Daoy (cell line): Measurements from ENCODE around the gene IFT25. TPM values are rescaled to one million over a fixed set of nuclear protein-coding genes. Genes with fewer than 3 reads are reported as not detected.
A peak's percentile ranks its signal among the peaks of the same experiment; 100 is the strongest.
"Not testable (repeated sequence)": the region's sequence is repeated elsewhere in the genome, so short reads cannot be mapped to it uniquely, and the experiment has no call there.

Experiments
- DNase-seq: peaks from one replicate; pipeline ENCODE4 v3.0.0-alpha.2; 2015; ENCODE audit warnings: low read depth
- total RNA-seq: library from RNA; depleted of rRNA; stranded (reverse); fragments of >200 nt; shearing (Covaris generic); gene quantifications from 2 replicates; pipeline ENCODE4 v1.2.3, GENCODE V29; 2014; rRNA removed

The IFT25 gene
- 57.0 and 67.2 TPM in 2 replicates for total RNA-seq

DNA sequence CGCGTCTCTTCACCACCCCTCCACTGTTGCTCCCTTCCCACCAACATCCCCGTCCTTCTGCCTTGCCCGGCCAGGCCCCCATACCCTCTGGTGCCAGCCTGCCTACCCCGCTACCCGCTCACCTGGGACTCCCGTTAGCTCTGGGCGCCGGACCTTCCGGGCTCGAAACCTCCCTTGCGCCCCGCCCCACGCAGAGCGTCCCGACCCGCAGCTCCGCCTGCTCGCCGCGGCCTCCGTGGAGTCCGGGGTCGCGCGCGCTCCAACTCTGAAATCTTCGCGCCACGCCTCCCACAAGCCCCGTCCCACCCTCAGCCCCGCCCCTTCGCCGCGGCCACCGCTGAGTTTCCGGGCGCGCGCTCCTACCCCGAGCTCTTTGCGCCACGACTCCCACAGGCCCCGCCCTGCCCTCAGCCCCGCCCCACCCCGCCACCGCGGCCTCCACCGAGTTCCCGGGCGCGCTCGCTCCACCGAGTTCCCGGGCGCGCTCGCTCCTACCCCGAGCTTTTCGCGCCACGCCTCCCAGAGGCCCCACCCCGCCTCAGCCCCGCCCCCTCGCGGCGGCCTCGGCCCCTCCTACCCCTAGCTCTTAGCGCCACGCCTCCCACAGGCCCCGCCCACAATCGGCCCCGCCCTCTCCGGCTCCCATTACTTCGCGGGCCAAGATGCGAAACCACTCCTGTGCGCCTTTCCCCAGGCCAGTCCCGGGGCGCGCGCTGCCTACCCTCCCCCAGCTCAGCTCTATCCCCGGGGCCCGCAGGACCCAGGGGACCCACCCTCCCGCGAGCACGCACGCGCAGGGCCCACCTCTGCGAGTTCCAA, at the start of gene IFT25:
IFT25 (minus strand) TSS at position 267 of the 819 bp plus-strand sequence. CDS start 5,617 bp downstream, outside the sequence.
- peak; percentile 97 for DNase-seq

DNA sequence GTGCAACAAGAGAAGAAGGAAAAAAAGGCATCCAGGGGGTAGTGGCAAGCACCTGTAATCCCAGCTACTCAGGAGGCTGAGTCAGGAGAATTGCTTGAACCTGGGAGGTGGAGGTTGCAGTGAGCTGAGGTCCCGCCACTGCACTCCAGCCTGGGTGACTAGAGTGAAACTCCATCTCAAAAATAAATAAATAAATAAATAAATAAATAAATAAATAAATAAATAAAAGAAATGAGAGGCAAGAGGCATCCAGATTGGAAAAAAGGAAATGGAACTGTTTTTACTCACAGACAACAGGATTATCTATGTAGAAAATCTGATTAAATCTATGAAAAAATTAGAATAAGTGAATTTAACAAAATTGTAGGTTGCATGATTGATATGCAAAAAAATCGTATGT, 49.0 kb upstream of the IFT25 start:
- not testable (repeated sequence) for DNase-seq

DNA sequence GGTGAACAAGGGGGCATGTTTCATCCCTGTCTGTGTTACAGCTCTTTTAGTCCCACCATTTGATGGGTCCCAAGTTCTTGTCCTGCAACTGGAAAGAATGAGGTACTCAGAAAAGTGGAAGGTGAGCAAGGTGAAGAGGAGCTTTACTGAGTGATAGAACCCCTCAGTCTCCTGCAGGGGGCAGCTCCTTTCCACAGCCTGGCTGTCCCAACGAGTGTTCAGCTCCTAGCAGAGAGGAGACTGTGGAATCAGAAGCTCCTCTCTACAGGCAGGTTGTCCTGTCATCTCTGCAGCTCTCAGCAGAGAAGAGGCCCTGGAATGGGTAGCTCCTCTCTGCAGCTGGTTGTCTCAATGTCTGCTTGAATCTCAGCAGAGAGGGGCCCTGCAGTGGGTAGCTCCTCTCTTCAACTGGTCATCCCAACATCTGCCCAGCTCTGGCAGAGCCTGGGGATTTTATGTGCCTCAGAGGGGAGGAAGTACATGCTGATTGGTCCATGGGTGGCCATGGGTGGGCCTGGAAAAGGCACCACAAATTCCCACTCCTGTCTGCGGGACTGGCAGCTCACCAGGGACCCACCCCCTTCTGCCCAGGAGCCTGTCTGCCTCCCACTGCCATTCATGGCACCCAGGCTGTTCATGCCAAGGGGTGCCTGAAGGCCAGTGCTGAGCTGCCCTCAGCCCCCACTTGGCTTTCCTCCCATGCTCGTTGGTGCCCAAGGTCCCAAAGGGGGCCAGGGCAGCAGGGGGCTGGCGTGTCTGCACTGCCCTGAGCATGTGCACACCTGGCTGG, 46.8 kb upstream of the IFT25 start:
- no peak for DNase-seq

DNA sequence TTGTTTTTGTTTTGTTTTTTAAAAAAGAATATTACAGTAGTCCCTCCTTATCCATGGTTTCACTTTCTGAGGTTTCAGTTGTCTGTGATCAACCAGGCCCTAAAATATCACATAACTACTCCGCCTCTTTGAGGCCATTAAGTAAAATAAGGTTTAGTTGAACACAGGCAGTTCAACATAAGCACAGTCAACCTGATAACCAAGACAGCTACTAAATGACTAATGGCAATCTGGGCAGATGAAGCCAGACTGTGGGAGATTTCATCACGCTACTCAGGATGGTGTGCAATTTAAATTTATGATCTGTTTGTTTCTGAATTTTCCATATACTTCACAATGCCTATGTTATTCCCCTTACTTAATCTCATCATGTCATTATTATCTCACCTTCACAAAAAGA, 42.4 kb upstream of the IFT25 start:
- no peak for DNase-seq

DNA sequence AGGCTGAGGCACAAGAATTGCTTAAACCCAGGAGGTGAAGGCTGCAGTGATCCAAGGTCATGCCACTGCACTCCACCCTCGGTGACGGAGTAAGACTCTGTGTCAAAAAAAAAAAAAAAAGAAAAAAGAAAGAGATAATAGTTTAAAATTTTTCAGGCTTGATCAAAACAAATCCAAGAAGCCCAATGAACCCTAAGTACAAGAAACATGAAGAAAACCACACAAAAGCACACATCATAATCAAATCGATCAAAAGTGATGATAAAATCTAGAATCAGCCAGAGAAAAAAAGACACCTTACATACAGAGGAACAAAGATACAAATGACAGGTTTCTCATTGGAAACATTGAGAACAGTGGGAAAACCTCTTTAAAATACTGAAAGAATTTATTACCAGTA, 41.0 kb upstream of the IFT25 start:
- DNase-seq = no peak

DNA sequence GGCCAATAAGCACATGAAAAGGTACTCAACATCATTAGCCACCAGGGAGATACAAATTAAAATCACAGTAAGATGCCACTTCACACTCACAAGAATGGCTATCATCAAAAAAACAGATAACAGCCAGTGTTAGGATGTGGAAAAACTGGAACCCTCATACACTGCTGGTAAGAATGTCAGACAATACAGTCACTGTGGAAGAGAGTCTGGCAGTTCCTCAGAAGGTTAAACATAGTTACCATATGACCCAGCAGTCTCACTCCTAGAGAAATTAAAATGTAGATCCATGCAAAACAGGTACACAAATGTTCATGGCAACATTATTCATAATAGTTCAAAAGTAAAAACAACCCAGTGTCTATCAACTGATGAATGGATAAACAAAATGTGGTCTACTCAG, 39.2 kb upstream of the IFT25 start:
- no peak for DNase-seq

DNA sequence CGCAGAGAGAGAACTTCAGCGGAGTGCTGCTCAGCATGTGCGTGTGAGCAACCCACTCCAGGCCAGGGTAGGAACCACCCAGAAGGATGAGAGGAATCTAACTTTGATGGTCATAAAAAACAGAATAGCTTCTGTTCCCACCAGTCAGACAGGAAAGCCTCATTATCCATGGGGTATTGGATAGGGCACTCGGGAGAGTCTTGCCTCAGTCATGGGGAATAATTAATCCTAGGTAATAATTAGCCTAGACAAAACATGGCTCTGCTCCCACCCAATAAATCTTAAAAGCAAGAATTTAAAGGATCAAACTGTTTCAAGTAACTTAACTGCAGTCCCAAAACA, 37.2 kb upstream of the IFT25 start:
- DNase-seq = no peak

DNA sequence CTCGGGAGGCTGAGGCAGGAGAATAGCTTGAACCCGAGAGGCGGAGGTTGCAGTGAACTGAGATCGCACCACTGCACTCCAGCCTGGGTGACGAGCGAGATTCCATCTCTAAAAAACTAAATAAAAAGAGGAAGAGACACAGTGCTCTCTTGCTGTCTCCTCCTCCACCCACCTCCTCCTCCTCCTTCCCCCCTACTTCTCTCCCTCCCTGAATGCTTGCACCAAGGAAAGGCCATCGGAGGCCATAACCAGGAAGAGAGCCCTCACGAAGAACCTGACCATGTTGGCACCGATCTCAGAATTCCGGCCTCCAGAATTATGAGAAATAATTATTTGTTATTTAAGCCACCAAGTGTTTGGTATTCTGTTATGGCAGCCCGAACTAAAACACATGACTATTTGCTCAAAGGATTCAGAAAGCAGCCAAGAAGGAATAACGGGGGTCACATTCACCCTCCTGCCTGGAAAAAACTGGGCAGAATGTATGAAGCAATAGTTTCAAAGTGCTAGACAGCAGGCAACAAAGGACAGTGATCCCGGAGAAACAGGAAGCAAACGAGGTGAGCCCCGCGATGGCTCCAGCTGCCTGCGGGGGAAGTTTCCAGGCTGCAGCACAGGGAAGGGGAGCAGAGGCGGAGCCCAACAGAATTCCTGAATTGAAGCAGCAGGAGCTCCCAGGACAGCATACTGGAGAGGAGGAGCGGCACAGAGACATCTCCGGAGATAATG, 36.7 kb upstream of the IFT25 start:
- DNase-seq = peak; percentile 27

DNA sequence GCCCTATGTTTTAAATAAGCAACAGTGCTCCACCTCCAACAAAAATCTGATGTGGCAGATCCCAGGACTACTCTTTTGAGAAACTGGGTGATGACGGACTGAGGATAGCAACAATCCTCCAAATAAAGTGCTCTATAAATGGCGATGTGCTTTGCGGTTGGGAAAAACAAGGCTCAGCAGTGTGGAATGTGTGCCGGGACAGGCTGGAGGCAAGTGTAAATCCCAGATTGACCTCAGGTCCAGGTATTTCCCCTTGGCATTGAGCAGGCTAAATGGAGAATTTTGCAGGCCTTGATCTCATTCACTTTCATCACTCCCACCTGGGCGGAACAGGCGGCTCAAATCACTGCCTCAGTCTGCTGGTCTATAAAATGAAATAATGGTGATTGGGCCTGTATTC, 35.7 kb upstream of the IFT25 start:
- DNase-seq = peak; percentile 15

DNA sequence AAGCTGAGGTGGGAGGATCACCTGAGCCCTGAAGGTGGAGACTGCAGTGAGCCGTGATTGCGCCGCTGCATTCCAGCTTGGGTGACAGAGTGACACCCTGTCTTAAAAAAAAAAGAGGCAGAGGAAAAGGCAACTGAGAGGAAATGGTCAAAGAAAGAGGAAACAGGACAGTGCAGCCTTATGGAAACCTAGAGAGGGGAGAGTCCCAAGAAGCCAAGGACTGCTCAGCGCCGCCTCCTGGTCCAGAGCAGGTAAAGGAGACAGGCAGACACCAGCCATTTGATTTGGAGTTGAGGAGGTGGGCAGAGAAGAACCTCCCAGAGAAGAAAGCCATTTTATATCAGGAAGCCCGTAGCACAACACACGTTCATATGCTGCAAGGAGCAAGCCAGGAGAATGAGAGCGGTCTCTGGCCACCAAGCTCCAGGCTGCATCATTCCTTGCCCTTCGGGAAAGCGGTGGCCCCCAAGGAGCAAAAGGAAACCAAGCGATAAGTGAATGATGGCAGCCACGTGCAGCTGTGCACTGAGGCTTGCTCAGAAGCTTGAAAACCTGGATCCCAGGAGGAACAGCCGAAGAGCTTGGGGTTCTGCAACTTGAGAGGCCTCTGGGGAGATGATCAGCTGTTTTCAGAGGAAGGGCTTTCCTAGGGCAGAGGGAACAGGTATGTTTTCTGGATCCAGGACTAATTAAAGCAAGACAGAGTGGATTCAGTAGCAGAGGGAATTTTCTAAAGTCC, 34.4 kb upstream of the IFT25 start:
- DNase-seq = no peak

DNA sequence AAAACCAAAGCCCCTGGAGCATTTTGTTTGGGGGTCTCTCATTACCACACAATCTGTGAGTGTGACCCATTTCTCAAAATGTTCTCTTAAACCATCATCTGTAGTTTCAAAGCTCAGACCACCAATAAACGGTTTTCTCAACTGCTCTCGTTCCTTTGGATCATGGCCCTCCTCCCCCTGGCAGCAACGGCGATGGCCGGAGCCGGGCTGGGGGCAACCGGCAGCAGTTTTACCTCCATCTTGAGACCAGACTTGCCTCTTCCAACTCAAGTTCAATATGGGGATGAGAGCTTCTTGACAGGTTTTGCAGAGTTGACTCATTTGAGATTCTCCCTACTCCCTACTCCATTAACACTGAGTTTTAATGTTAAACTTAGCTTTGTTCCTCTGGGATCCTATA, 30.4 kb upstream of the IFT25 start:
- no peak for DNase-seq

DNA sequence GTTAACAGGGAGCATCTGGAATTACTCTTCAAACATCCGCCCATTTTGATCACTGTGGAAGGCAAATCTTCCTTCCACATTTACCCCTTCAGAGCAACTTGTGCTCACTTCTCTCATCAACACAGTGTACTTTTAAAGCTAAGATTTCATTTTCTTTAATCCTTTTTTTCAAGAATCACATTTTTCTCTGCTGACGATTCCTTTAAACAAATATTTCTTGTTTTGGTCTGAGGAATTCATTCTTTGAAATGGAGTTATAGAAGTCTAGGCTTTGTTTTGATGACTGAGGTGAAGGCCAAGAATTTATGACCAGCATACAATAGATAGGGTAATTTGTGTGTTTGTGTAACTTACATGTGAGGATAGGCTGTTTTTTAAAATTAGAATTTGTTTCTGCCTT, 26.2 kb upstream of the IFT25 start:
- DNase-seq = no peak

DNA sequence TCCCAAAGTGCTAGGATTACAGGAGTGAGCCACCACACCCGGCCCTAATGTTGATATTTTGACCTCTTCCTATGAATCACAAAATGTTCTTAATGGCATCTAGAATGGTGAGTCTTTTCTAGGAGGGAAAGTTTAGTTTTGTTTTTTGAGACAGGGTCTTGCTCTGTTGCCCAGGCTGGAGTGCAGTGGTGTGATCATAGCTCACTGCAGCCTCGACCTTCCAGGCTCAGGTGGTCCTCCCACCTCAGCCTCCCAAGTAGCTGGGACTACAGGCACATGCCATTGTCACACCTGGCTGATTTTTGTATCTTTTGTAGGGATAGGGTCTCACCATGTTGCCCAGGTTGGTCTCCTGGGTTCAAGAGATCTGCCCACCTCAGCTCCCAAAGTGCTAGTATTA, 23.8 kb upstream of the IFT25 start:
- not testable (repeated sequence) for DNase-seq

DNA sequence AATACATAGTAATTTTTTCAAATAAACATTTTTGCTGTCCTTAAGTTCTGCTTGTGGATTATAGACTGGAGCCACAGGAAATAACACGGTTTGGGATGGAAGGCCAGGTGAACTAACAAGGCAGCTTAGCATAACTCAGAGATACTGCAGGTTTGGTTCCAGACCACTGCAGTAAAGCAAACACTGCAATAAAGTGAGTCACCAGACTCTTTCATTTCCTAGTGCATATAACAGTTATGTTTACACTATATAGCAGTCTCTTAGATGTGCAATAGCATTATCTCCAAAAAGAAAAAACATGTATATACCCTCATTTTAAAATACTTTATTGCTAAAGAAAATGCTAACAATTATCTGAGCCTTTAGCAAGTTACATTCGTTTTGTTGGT, 22.6 kb upstream of the IFT25 start:
- DNase-seq = no peak

DNA sequence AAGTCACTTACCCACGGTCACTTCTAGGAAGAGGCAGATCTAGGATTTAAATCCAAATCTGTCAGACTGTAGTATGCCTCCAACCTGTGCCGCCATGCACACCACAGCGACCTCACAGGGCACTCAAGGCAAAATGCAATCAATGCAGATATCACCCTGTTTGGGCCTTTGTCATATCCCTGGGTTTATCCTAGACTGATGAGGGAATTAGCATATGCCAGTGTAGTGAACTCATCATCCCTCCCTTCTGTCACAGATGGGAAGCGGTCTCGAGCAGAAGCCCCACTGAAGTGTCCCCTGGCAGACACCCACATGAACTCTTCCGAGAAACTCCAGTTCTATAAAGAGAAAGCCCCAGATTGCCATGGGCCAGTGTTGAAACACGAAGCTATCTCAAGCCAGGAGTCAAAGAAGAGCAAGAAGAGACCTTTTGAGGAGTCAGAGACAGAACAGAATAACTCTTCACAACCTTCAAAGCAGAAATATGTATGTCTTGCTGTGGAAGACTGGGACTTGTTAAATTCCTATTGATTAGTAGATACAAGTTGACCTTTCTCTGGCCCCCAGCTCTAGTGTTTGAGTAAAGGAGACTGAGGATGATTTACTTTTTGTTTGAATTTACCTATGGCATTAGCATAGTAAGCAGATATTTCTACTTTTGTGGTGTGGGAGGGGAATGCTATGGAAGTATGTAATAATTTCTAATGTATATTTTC, 22.1 kb upstream of the IFT25 start:
- DNase-seq = no peak

DNA sequence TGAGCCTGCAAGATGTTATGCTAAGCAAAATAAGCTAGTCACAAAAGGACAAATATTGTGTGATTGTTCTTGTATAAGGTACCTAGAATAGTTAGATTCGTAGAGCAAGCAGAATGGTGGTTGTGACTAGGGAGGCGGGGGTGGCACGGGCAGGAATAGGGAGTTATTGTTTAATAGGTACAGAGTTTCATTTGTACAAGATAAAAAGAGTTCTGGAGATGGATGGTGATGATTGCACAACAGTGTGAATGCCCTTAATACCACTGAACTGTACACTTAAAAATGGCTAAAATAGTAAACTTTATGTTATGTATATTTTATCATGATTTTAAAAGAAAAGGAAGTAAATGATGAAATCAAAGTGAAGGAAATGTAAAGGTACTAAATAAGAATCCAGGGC, 21.3 kb upstream of the IFT25 start:
- DNase-seq = no peak

DNA sequence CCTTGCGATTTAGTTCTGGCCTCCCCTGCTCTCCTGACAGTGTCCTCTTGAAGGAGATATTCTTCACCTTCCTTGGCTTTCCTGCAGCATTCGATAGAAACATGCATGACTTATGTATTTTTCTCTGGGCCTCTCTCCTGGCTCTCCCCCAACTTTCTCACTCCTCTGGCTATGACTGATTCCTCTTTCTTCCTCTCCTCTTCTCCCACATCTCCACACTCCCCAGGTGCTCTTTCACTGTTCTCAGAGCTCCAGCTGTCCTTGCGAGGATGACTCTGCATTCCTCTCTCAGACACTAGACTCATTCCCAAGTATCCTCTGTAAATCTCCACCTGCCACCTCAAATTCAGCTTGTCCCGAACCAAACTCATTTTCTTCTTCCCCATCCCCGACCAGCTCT, 18.6 kb upstream of the IFT25 start:
- no peak for DNase-seq

DNA sequence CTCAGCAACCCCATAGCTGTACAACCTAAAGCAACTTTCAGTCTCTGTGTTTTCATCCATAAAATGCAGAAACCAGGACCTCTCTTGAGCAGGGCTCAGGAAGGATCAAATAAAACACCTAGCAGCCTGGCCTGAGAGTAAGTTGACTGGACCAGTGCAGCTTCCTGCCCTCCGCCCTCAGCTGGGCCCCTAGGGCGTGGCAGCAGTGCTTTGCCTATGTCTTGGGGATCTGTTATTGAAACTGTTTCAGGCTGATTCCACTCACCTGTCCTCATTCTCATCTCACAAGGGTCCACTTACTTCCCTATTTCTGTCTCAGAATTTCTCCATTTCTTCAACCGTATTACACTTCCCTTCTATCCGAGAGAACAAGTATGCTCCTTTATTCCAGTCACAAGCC, 18.0 kb upstream of the IFT25 start:
- DNase-seq = no peak

DNA sequence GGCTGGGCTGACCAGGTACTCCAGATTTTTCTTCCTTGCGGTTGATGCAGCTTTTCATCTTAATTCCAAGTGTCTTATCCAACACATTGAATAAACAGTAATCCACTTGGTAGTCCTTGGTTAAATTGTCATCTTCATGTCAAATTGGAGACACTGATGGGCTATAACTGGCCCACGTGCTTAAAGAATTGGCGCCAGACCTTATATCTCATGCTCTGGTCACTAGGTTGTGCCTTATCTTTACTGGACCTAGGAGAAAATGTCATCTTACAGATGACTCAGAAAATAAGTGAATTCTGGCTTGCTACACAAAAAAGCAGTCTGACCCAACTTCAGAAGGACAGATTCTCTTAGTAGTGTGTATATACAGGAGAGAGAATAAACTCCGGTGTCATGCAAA, 16.9 kb upstream of the IFT25 start:
- DNase-seq = no peak

DNA sequence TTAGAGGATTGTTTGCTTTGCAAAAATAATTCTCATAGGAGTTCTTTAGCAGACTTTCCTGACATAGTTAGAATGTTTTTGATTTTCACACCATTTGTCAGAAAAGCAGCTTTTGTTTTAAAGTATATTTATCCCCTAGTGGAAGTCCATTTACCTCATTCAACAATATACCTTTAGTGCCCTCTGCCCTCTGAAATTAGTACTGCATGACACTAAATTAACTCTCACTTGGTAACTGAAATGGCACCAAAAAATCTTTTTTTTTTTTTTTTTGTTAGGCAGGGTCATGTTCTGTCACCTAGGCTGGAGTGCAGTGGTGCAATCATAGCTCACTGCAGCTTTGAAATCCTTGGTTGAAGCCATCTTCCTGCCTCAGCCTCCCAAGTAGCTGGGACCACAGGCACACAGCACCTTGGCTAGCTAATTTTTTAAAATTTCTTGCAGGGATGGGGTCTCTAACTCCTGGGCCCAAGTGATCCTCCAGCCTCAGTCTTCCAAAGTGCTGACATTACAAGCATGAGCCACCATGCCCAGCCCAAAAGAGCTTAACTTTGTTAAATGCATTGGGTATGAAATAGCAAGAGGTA, 14.3 kb upstream of the IFT25 start:
- peak; percentile 8 for DNase-seq
